ENCODE measurements around the gene NHLRC3.
"Not testable (repeated sequence)": the region's sequence is repeated elsewhere in the genome, so short reads cannot be mapped to it uniquely, and the experiment has no call there.

The NHLRC3 gene

GRCh38 chr13:39047560-39047959, 9.3 kb downstream of the NHLRC3 start:
- DNase-seq (ENCODE audit: low spot score), result no peak

GRCh38 chr13:39048806-39049205, 10.6 kb downstream of the NHLRC3 start:
- DNase-seq (ENCODE audit: low spot score), result no peak

- DNase-seq (ENCODE audit: low spot score), result no peak
These were observed 11.0 kb downstream of the NHLRC3 start for GRCh38 chr13:39049274-39049673.

- peak; percentile 12 for DNase-seq (ENCODE audit: low spot score)
These were observed 12.9 kb downstream of the NHLRC3 start for GRCh38 chr13:39051157-39051556.

GRCh38 chr13:39052944-39053343, 14.7 kb downstream of the NHLRC3 start:
- DNase-seq (ENCODE audit: low spot score), result no peak

- DNase-seq (ENCODE audit: low spot score), result no peak
These were observed 15.9 kb downstream of the NHLRC3 start for GRCh38 chr13:39054112-39054511.

- no peak for DNase-seq (ENCODE audit: low spot score)
These were observed 17.8 kb downstream of the NHLRC3 start for GRCh38 chr13:39056018-39056417.

GRCh38 chr13:39058040-39058439, 19.8 kb downstream of the NHLRC3 start:
- DNase-seq (ENCODE audit: low spot score), result no peak

GRCh38 chr13:39062004-39062403, 23.7 kb downstream of the NHLRC3 start:
- no peak for DNase-seq (ENCODE audit: low spot score)

GRCh38 chr13:39072842-39073241, 34.6 kb downstream of the NHLRC3 start:
- no peak for DNase-seq (ENCODE audit: low spot score)

- DNase-seq (ENCODE audit: low spot score), result no peak
These were observed 35.7 kb downstream of the NHLRC3 start for GRCh38 chr13:39073983-39074382.

GRCh38 chr13:39086251-39086945, 48.1 kb downstream of the NHLRC3 start:
- DNase-seq (ENCODE audit: low spot score), result not testable (repeated sequence)

- DNase-seq (ENCODE audit: low spot score), result no peak
These were observed 53.3 kb downstream of the NHLRC3 start for GRCh38 chr13:39091586-39091985.

GRCh38 chr13:39095500-39095899, 57.2 kb downstream of the NHLRC3 start:
- DNase-seq (ENCODE audit: low spot score), result no peak

GRCh38 chr13:39099231-39099630, 61.0 kb downstream of the NHLRC3 start:
- no peak for DNase-seq (ENCODE audit: low spot score)
